ENCODE measurements around the gene ZBTB20.
A peak's percentile ranks its signal among the peaks of the same experiment; 100 is the strongest.
"Not testable (repeated sequence)": the region's sequence is repeated elsewhere in the genome, so short reads cannot be mapped to it uniquely, and the experiment has no call there.

Gene ZBTB20

DNA sequence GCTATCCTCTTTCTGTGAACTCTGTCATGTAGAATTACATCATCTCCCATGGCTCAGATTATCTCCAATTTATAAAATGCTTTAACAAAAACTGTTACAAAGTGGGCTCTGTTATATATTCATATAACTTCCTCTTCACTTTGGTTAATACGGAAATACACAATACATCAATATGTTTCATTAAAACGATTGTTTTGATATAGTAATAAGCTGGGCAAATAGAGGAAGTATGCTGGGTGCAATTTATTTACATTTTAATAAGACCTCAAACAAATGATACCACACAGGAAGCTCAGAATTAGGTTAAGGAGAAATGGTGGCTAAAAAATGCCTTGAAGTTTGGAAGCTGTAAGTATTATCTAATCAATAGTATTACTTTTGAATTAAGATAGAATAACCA is 331.0 kb downstream of the ZBTB20 start:
- Histone ChIP-seq H3K4ac (ENCODE audit: low read depth, low read length) (no peak overlapping the region), H3K36me3 (ENCODE audit: control insufficient read depth, insufficient read depth, low read length) (no peaks in the 10 kb centered on the region), H3K27ac (ENCODE audit: low read depth, low read length) (no peak overlapping the region), H4K5ac (ENCODE audit: low read length) (no peak overlapping the region), H4K8ac (ENCODE audit: low read depth, low read length) (no peak overlapping the region), H2AK5ac (ENCODE audit: low read length) (no peak overlapping the region), H3K4me1 (ENCODE audit: control insufficient read depth, low read depth, low read length) (no peaks in the 10 kb centered on the region), H3K9ac (ENCODE audit: low read length) (no peak overlapping the region), H2BK120ac (ENCODE audit: low read depth, low read length) (no peak overlapping the region), H3K27me3 (ENCODE audit: insufficient read depth, low read length, poor library complexity) (no peaks in the 10 kb centered on the region), H3K79me1 (ENCODE audit: low read length) (no peaks in the 10 kb centered on the region), H3K23ac (ENCODE audit: low read length) (no peak overlapping the region), H2BK5ac (ENCODE audit: low read length) (no peak overlapping the region), H3K56ac (ENCODE audit: low read length) (no peak overlapping the region), H3K4me2 (ENCODE audit: low read length) (no peak overlapping the region), H2BK15ac (replicated peaks; ENCODE audit: low read depth) (no peak overlapping the region), H3K79me2 (ENCODE audit: control insufficient read depth, insufficient read depth, low read length) (no peaks in the 10 kb centered on the region), H3K4me3 (ENCODE audit: low read length) (no peak overlapping the region), H3K18ac (ENCODE audit: low read length) (no peak overlapping the region)
- DNase-seq, result no peak
- WGBS (ENCODE audit: extremely low coverage, insufficient coverage, low lambda C conversion rate), result no CpG with 5 or more reads among the region's 2 CpGs

GRCh38 chr3:114812541-114813238 is 334.4 kb downstream of the ZBTB20 start:
- not testable (repeated sequence) for H3K4me1 ChIP-seq (ENCODE audit: control insufficient read depth, low read depth, low read length); H3K4me2 ChIP-seq (ENCODE audit: low read length); H2BK120ac ChIP-seq (ENCODE audit: low read depth, low read length); H2BK15ac ChIP-seq (replicated peaks; ENCODE audit: low read depth); H3K79me2 ChIP-seq (ENCODE audit: control insufficient read depth, insufficient read depth, low read length); H3K23ac ChIP-seq (ENCODE audit: low read length); H3K4ac ChIP-seq (ENCODE audit: low read depth, low read length); H3K36me3 ChIP-seq (ENCODE audit: control insufficient read depth, insufficient read depth, low read length); H3K27ac ChIP-seq (ENCODE audit: low read depth, low read length); H3K79me1 ChIP-seq (ENCODE audit: low read length); H4K8ac ChIP-seq (ENCODE audit: low read depth, low read length); H3K56ac ChIP-seq (ENCODE audit: low read length); H4K5ac ChIP-seq (ENCODE audit: low read length); DNase-seq; H3K18ac ChIP-seq (ENCODE audit: low read length); H3K27me3 ChIP-seq (ENCODE audit: insufficient read depth, low read length, poor library complexity); H3K4me3 ChIP-seq (ENCODE audit: low read length); H2AK5ac ChIP-seq (ENCODE audit: low read length); H2BK5ac ChIP-seq (ENCODE audit: low read length); H3K9ac ChIP-seq (ENCODE audit: low read length)
- no CpG with 5 or more reads among the region's 49 CpGs for WGBS (ENCODE audit: extremely low coverage, insufficient coverage, low lambda C conversion rate)

GRCh38 chr3:114809668-114810413 is 337.2 kb downstream of the ZBTB20 start:
- Histone ChIP-seq H3K79me2 (ENCODE audit: control insufficient read depth, insufficient read depth, low read length) (no peaks in the 10 kb centered on the region), H2AK5ac (ENCODE audit: low read length) (no peak overlapping the region), H3K56ac (ENCODE audit: low read length) (no peak overlapping the region), H3K23ac (ENCODE audit: low read length) (no peak overlapping the region), H3K27me3 (ENCODE audit: insufficient read depth, low read length, poor library complexity) (no peaks in the 10 kb centered on the region), H2BK120ac (ENCODE audit: low read depth, low read length) (no peak overlapping the region), H2BK15ac (replicated peaks; ENCODE audit: low read depth) (no peak overlapping the region), H3K79me1 (ENCODE audit: low read length) (no peaks in the 10 kb centered on the region), H3K4me1 (ENCODE audit: control insufficient read depth, low read depth, low read length) (no peaks in the 10 kb centered on the region), H3K4me2 (ENCODE audit: low read length) (no peak overlapping the region), H3K4ac (ENCODE audit: low read depth, low read length) (no peak overlapping the region), H3K36me3 (ENCODE audit: control insufficient read depth, insufficient read depth, low read length) (no peaks in the 10 kb centered on the region), H3K18ac (ENCODE audit: low read length) (no peak overlapping the region), H4K8ac (ENCODE audit: low read depth, low read length) (no peak overlapping the region), H3K9ac (ENCODE audit: low read length) (no peak overlapping the region), H3K27ac (ENCODE audit: low read depth, low read length) (no peak overlapping the region), H3K4me3 (ENCODE audit: low read length) (no peak overlapping the region), H2BK5ac (ENCODE audit: low read length) (no peak overlapping the region), H4K5ac (ENCODE audit: low read length) (no peak overlapping the region)
- WGBS (ENCODE audit: extremely low coverage, insufficient coverage, low lambda C conversion rate), result no CpG with 5 or more reads among the region's 5 CpGs
- no peak for DNase-seq

GRCh38 chr3:114804099-114804498 is 343.0 kb downstream of the ZBTB20 start:
- H3K36me3 ChIP-seq (ENCODE audit: control insufficient read depth, insufficient read depth, low read length), result no peaks in the 10 kb centered on the region
- no peak overlapping the region for H3K27ac ChIP-seq (ENCODE audit: low read depth, low read length)

GRCh38 chr3:114803042-114803695 is 343.9 kb downstream of the ZBTB20 start:
- Histone ChIP-seq H4K8ac (ENCODE audit: low read depth, low read length) (no peak overlapping the region), H4K5ac (ENCODE audit: low read length) (no peak overlapping the region), H2BK15ac (replicated peaks; ENCODE audit: low read depth) (no peak overlapping the region), H3K79me1 (ENCODE audit: low read length) (no peaks in the 10 kb centered on the region), H3K9ac (ENCODE audit: low read length) (no peak overlapping the region), H3K36me3 (ENCODE audit: control insufficient read depth, insufficient read depth, low read length) (no peaks in the 10 kb centered on the region), H3K23ac (ENCODE audit: low read length) (no peak overlapping the region), H3K79me2 (ENCODE audit: control insufficient read depth, insufficient read depth, low read length) (no peaks in the 10 kb centered on the region), H2BK120ac (ENCODE audit: low read depth, low read length) (no peak overlapping the region), H3K18ac (ENCODE audit: low read length) (no peak overlapping the region), H3K4me2 (ENCODE audit: low read length) (no peak overlapping the region), H3K4me3 (ENCODE audit: low read length) (no peak overlapping the region), H3K27me3 (ENCODE audit: insufficient read depth, low read length, poor library complexity) (no peaks in the 10 kb centered on the region), H3K4me1 (ENCODE audit: control insufficient read depth, low read depth, low read length) (no peaks in the 10 kb centered on the region), H3K27ac (ENCODE audit: low read depth, low read length) (no peak overlapping the region), H3K4ac (ENCODE audit: low read depth, low read length) (no peak overlapping the region), H3K56ac (ENCODE audit: low read length) (no peak overlapping the region), H2BK5ac (ENCODE audit: low read length) (no peak overlapping the region), H2AK5ac (ENCODE audit: low read length) (no peak overlapping the region)
- no peak for DNase-seq
- WGBS (ENCODE audit: extremely low coverage, insufficient coverage, low lambda C conversion rate), result no CpG with 5 or more reads among the region's 5 CpGs

More at GRCh38 chr3:114804099-114804498, 343.0 kb downstream of the ZBTB20 start:
- no peaks in the 10 kb centered on the region for H3K79me2 ChIP-seq (ENCODE audit: control insufficient read depth, insufficient read depth, low read length)
- no peaks in the 10 kb centered on the region for H3K27me3 ChIP-seq (ENCODE audit: insufficient read depth, low read length, poor library complexity)
- WGBS (ENCODE audit: extremely low coverage, insufficient coverage, low lambda C conversion rate), result no CpG with 5 or more reads among the region's 1 CpG
- H2AK5ac ChIP-seq (ENCODE audit: low read length), result no peak overlapping the region
- no peak overlapping the region for H3K4me2 ChIP-seq (ENCODE audit: low read length)
- no peaks in the 10 kb centered on the region for H3K79me1 ChIP-seq (ENCODE audit: low read length)
- DNase-seq, result peak; percentile 9
- no peak overlapping the region for H2BK120ac ChIP-seq (ENCODE audit: low read depth, low read length)
- no peak overlapping the region for H3K9ac ChIP-seq (ENCODE audit: low read length)
- H2BK5ac ChIP-seq (ENCODE audit: low read length), result no peak overlapping the region
- no peak overlapping the region for H3K4ac ChIP-seq (ENCODE audit: low read depth, low read length)
- no peak overlapping the region for H3K4me3 ChIP-seq (ENCODE audit: low read length)
- no peak overlapping the region for H3K56ac ChIP-seq (ENCODE audit: low read length)
- H2BK15ac ChIP-seq (replicated peaks; ENCODE audit: low read depth), result no peak overlapping the region
- H4K8ac ChIP-seq (ENCODE audit: low read depth, low read length), result no peak overlapping the region
- H3K4me1 ChIP-seq (ENCODE audit: control insufficient read depth, low read depth, low read length), result no peaks in the 10 kb centered on the region
- H3K18ac ChIP-seq (ENCODE audit: low read length), result no peak overlapping the region
- no peak overlapping the region for H4K5ac ChIP-seq (ENCODE audit: low read length)
- H3K23ac ChIP-seq (ENCODE audit: low read length), result no peak overlapping the region
